SK-N-SH treated with all-trans-retinoic acid at 6 μM for 48 hours (cell line): ENCODE measurements around the gene ADAMTS2.

ENCODE experiments used
- ATAC-seq: fragments of 200-7000 bp; cut with Tn5 transposase; 3 replicates; pipeline ENCODE4 v1.9.1; 2020; ENCODE audit warnings: mild to moderate bottlenecking, moderate library complexity
- ARNTL ChIP-seq: fragments of 450-650 bp; formaldehyde crosslinking; IDR thresholded peaks from 2 replicates; pipeline ENCODE4 v1.5.0; 2020; ENCODE audit warnings: low read depth, mild to moderate bottlenecking, moderate library complexity, borderline replicate concordance
- BACH2 ChIP-seq: fragments of 250-450 bp; sonication (Bioruptor Pico); IDR thresholded peaks from 2 replicates; pipeline ENCODE4 v1.9.0; 2021; ENCODE audit warnings: mild to moderate bottlenecking, borderline replicate concordance
- ESRRG ChIP-seq: fragments of 250-450 bp; sonication (Bioruptor Pico); IDR thresholded peaks from 2 replicates; pipeline ENCODE4 v1.6.1; 2021; ENCODE audit warnings: mild to moderate bottlenecking
- GLIS3 ChIP-seq: fragments of 250-450 bp; sonication (Bioruptor Pico); IDR thresholded peaks from 2 replicates; pipeline ENCODE4 v1.5.0; 2020; ENCODE audit warnings: mild to moderate bottlenecking, moderate library complexity
- ISL1 ChIP-seq: fragments of 250-450 bp; sonication (Bioruptor Pico); IDR thresholded peaks from 2 replicates; pipeline ENCODE4 v2.1.2; 2022; ENCODE audit warnings: mild to moderate bottlenecking, moderate library complexity
- OSR1 ChIP-seq: fragments of 250-450 bp; sonication (Bioruptor Pico); IDR thresholded peaks from 2 replicates; pipeline ENCODE4 v1.8.0; 2022; ENCODE audit warnings: moderate library complexity, mild to moderate bottlenecking, inconsistent platforms
- PATZ1 ChIP-seq: fragments of 250-450 bp; sonication (Bioruptor Pico); IDR thresholded peaks from 2 replicates; pipeline ENCODE4 v1.8.0; 2020; ENCODE audit warnings: mild to moderate bottlenecking, moderate library complexity, borderline replicate concordance
- PPARA ChIP-seq: fragments of 250-450 bp; sonication (Bioruptor Pico); IDR thresholded peaks from 2 replicates; pipeline ENCODE4 v1.5.0; 2020; ENCODE audit warnings: mild to moderate bottlenecking, borderline replicate concordance
- RARB ChIP-seq: fragments of 250-450 bp; sonication (Bioruptor Pico); IDR thresholded peaks from 2 replicates; pipeline ENCODE4 v1.8.0; 2021; ENCODE audit warnings: mild to moderate bottlenecking, moderate library complexity
- SNAI2 ChIP-seq: fragments of 250-450 bp; sonication (Bioruptor Pico); IDR thresholded peaks from 2 replicates; pipeline ENCODE4 v1.5.0; 2020; ENCODE audit warnings: mild to moderate bottlenecking, moderate library complexity
- TCF4 ChIP-seq: fragments of 250-450 bp; sonication (Bioruptor Pico); IDR thresholded peaks from 2 replicates; pipeline ENCODE4 v1.8.0; 2021; ENCODE audit warnings: mild to moderate bottlenecking, moderate library complexity, borderline replicate concordance
- TOX ChIP-seq: fragments of 250-450 bp; sonication (Bioruptor Pico); IDR thresholded peaks from 2 replicates; pipeline ENCODE4 v1.8.0; 2021; ENCODE audit warnings: mild to moderate bottlenecking, moderate library complexity, borderline replicate concordance
- ZC3H10 ChIP-seq: fragments of 250-450 bp; sonication (Bioruptor Pico); IDR thresholded peaks from 2 replicates; pipeline ENCODE4 v1.5.1; 2021; ENCODE audit warnings: mild to moderate bottlenecking, moderate library complexity
- ZFP3 ChIP-seq: fragments of 250-450 bp; sonication (Bioruptor Pico); IDR thresholded peaks from 2 replicates; pipeline ENCODE4 v1.5.0; 2020; ENCODE audit warnings: mild to moderate bottlenecking, moderate library complexity
- ZFP30 ChIP-seq: fragments of 450-650 bp; formaldehyde crosslinking; IDR thresholded peaks from 2 replicates; pipeline ENCODE4 v1.5.0; 2022; ENCODE audit warnings: mild to moderate bottlenecking, moderate library complexity
- ZNF565 ChIP-seq: fragments of 450-650 bp; formaldehyde crosslinking; conservative IDR thresholded peaks from 2 replicates; pipeline ENCODE4 v1.5.0; 2020; ENCODE audit warnings: low read depth, mild to moderate bottlenecking, moderate library complexity
- ZNF70 ChIP-seq: fragments of 450-650 bp; formaldehyde crosslinking; IDR thresholded peaks from 2 replicates; pipeline ENCODE4 v1.5.0; 2020; ENCODE audit warnings: mild to moderate bottlenecking, moderate library complexity
- TF ChIP-seq, protein P1 (sequence below): fragments of 250-450 bp; sonication (Bioruptor Pico); IDR thresholded peaks from 2 replicates; pipeline ENCODE4 v1.5.0; 2020; ENCODE audit warnings: mild to moderate bottlenecking, moderate library complexity
- TF ChIP-seq, protein P2 (sequence below): fragments of 250-450 bp; sonication (Bioruptor Pico); IDR thresholded peaks from 2 replicates; pipeline ENCODE4 v1.5.1; 2020; ENCODE audit warnings: low read depth, mild to moderate bottlenecking, moderate library complexity
- TF ChIP-seq, protein P3 (sequence below): fragments of 250-450 bp; sonication (Bioruptor Pico); IDR thresholded peaks from 2 replicates; pipeline ENCODE4 v1.5.1; 2021; ENCODE audit warnings: mild to moderate bottlenecking, moderate library complexity

Gene ADAMTS2

GRCh38 chr5:179125789-179126505 is 219.3 kb downstream of the ADAMTS2 start (continued):
- TF ChIP-seq, protein P1, sequence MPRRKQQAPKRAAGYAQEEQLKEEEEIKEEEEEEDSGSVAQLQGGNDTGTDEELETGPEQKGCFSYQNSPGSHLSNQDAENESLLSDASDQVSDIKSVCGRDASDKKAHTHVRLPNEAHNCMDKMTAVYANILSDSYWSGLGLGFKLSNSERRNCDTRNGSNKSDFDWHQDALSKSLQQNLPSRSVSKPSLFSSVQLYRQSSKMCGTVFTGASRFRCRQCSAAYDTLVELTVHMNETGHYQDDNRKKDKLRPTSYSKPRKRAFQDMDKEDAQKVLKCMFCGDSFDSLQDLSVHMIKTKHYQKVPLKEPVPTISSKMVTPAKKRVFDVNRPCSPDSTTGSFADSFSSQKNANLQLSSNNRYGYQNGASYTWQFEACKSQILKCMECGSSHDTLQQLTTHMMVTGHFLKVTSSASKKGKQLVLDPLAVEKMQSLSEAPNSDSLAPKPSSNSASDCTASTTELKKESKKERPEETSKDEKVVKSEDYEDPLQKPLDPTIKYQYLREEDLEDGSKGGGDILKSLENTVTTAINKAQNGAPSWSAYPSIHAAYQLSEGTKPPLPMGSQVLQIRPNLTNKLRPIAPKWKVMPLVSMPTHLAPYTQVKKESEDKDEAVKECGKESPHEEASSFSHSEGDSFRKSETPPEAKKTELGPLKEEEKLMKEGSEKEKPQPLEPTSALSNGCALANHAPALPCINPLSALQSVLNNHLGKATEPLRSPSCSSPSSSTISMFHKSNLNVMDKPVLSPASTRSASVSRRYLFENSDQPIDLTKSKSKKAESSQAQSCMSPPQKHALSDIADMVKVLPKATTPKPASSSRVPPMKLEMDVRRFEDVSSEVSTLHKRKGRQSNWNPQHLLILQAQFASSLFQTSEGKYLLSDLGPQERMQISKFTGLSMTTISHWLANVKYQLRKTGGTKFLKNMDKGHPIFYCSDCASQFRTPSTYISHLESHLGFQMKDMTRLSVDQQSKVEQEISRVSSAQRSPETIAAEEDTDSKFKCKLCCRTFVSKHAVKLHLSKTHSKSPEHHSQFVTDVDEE (CRISPR knock-in tag): no peak
- no peak for TF ChIP-seq ISL1
- TF ChIP-seq BACH2 (CRISPR knock-in tag): no peak
- TF ChIP-seq RARB (CRISPR knock-in tag): no peak
- no peak for TF ChIP-seq ARNTL (CRISPR knock-in tag)
- TF ChIP-seq SNAI2: no peak
- no peak for TF ChIP-seq ESRRG
- no peak for TF ChIP-seq PPARA (CRISPR knock-in tag)
- TF ChIP-seq GLIS3 (CRISPR knock-in tag): no peak

GRCh38 chr5:179124853-179125788 is 220.1 kb downstream of the ADAMTS2 start:
- TF ChIP-seq PPARA (CRISPR knock-in tag) (no peak), BACH2 (CRISPR knock-in tag) (no peak), OSR1 (CRISPR knock-in tag) (no peak), RARB (CRISPR knock-in tag) (no peak), ZNF565 (CRISPR knock-in tag) (no peak), ZNF70 (no peak), TOX (CRISPR knock-in tag) (no peak), TCF4 (CRISPR knock-in tag) (no peak), ARNTL (CRISPR knock-in tag) (no peak), ZFP30 (CRISPR knock-in tag) (no peak), ESRRG (no peak), ISL1 (no peak), ZFP3 (CRISPR knock-in tag) (no peak)
- TF ChIP-seq, protein P2, sequence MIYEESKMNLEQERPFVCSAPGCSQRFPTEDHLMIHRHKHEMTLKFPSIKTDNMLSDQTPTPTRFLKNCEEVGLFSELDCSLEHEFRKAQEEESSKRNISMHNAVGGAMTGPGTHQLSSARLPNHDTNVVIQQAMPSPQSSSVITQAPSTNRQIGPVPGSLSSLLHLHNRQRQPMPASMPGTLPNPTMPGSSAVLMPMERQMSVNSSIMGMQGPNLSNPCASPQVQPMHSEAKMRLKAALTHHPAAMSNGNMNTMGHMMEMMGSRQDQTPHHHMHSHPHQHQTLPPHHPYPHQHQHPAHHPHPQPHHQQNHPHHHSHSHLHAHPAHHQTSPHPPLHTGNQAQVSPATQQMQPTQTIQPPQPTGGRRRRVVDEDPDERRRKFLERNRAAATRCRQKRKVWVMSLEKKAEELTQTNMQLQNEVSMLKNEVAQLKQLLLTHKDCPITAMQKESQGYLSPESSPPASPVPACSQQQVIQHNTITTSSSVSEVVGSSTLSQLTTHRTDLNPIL (CRISPR knock-in tag): no peak
- TF ChIP-seq, protein P3, sequence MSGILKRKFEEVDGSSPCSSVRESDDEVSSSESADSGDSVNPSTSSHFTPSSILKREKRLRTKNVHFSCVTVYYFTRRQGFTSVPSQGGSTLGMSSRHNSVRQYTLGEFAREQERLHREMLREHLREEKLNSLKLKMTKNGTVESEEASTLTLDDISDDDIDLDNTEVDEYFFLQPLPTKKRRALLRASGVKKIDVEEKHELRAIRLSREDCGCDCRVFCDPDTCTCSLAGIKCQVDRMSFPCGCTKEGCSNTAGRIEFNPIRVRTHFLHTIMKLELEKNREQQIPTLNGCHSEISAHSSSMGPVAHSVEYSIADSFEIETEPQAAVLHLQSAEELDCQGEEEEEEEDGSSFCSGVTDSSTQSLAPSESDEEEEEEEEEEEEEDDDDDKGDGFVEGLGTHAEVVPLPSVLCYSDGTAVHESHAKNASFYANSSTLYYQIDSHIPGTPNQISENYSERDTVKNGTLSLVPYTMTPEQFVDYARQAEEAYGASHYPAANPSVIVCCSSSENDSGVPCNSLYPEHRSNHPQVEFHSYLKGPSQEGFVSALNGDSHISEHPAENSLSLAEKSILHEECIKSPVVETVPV (CRISPR knock-in tag): no peak
- TF ChIP-seq, protein P1 (CRISPR knock-in tag): no peak
- no peak for ATAC-seq

DNA sequence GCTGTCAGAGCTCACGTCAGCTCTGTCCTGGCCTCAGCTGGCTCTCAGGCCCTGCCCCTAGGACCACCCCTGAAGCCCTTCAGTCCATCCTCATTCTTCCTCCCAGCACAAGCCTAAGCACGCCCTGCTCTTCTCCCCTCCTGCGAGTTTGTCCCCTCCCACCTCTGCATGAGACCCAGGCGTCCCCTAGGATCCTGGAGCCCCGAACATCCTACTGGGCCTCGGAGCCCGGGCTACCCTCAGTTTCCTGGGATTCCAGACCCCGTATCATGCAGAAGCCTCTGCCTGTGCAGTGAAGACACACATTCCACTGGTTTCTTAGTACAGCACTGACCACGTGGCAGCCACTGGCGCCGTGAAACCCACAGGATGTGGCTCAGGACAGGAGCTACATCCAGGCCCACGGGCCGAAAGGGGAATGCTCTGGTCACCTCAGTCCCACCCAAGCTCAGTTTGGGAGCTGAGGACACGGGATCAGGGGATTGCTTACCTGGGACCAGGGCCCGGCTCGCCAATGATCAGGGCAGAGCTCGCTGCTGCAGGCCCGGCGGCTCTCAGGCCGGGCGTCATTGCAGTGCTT is 220.9 kb downstream of the ADAMTS2 start:
- no peak for ATAC-seq
- TF ChIP-seq SNAI2 (no peak), PATZ1 (no peak), ZC3H10 (CRISPR knock-in tag) (no peak), TCF4 (CRISPR knock-in tag) (no peak)
- TF ChIP-seq, protein P3 (CRISPR knock-in tag): no peak
- TF ChIP-seq, protein P2 (CRISPR knock-in tag): no peak
